Adrenal gland (tissue), 5 donors: ENCODE results near the gene MADD.

Experiments used
- CTCF ChIP-seq, 6 experiments: fragments of 450-650 bp in 4 of 6; fragments of 200-600 bp in 2 of 6; sonication (generic) in 1 of 6; IDR thresholded peaks; 1 replicate in 5 of 6; 2 replicates in 1 of 6; pipeline versions ENCODE4 v1.5.1 to v1.8.0; 2016 to 2021; ENCODE audit warnings: antibody characterized with exemption in 6 of 6, mild to moderate bottlenecking in 2 of 6, moderate library complexity in 1 of 6
- POLR2A ChIP-seq, 2 donors: fragments of 450-650 bp; IDR thresholded peaks; one replicate each; pipeline ENCODE4 v1.6.1; 2017; ENCODE audit warnings: antibody characterized with exemption in 2 of 2, mild to moderate bottlenecking in 2 of 2, moderate library complexity in 1 of 2
- donor health status: DM: no; HTN: no; CAD: no.

- TF ChIP-seq CTCF (IDR thresholded peaks at IDR 0.05): no peak
- no peak for TF ChIP-seq POLR2A (IDR thresholded peaks at IDR 0.05)
Measured at GRCh38 chr11:47352556-47352955, 82.6 kb downstream of the MADD start, which contains the start of gene MYBPC3.
